ENCODE results near the gene ADRA2C.

ADRA2C gene

GRCh38 chr4:3753726-3754412 is 12.3 kb upstream of the ADRA2C start:
- H3K4me3 ChIP-seq (ENCODE audit: low read depth, low read length): peak overlapping the region; percentile 40
- no peak overlapping the region for H3K27ac ChIP-seq
- no peaks in the 10 kb centered on the region for H3K4me1 ChIP-seq
- H3K9ac ChIP-seq: no peak overlapping the region
- TF ChIP-seq CTCF (IDR thresholded peaks at IDR 0.05): no peak
- H3K36me3 ChIP-seq (ENCODE audit: control insufficient read depth, insufficient read depth, low read length): no peaks in the 10 kb centered on the region
- H3K27me3 ChIP-seq (ENCODE audit: control insufficient read depth, insufficient read depth, low read length): no peaks in the 10 kb centered on the region
- no peaks in the 10 kb centered on the region for H3K9me3 ChIP-seq (ENCODE audit: control insufficient read depth, low read length)
- no peaks in the 10 kb centered on the region for H3K79me2 ChIP-seq
- peak overlapping the region; percentile 57 for H3K4me2 ChIP-seq (ENCODE audit: low read length)
- H2AFZ ChIP-seq: peak overlapping the region; percentile 22

GRCh38 chr4:3756343-3757059 is 9.7 kb upstream of the ADRA2C start:
- no peaks in the 10 kb centered on the region for H3K27me3 ChIP-seq (ENCODE audit: control insufficient read depth, insufficient read depth, low read length)
- H3K36me3 ChIP-seq (ENCODE audit: control insufficient read depth, insufficient read depth, low read length): no peaks in the 10 kb centered on the region
- H3K9ac ChIP-seq: no peak overlapping the region
- H3K4me1 ChIP-seq: no peaks in the 10 kb centered on the region
- no peak overlapping the region for H3K4me2 ChIP-seq (ENCODE audit: low read length)
- H3K4me3 ChIP-seq (ENCODE audit: low read depth, low read length): no peak overlapping the region
- no peaks in the 10 kb centered on the region for H3K79me2 ChIP-seq
- no peaks in the 10 kb centered on the region for H3K9me3 ChIP-seq (ENCODE audit: control insufficient read depth, low read length)
- H2AFZ ChIP-seq: no peak overlapping the region
- H3K27ac ChIP-seq: no peak overlapping the region
- TF ChIP-seq CTCF (IDR thresholded peaks at IDR 0.05): no peak

GRCh38 chr4:3759236-3759635 is 6.9 kb upstream of the ADRA2C start:
- Histone ChIP-seq H3K27ac (no peak overlapping the region), H3K9me3 (ENCODE audit: control insufficient read depth, low read length) (no peaks in the 10 kb centered on the region), H2AFZ (no peak overlapping the region), H3K27me3 (ENCODE audit: control insufficient read depth, insufficient read depth, low read length) (no peaks in the 10 kb centered on the region), H3K4me2 (ENCODE audit: low read length) (no peak overlapping the region), H3K4me1 (no peaks in the 10 kb centered on the region), H3K36me3 (ENCODE audit: control insufficient read depth, insufficient read depth, low read length) (no peaks in the 10 kb centered on the region), H3K79me2 (no peaks in the 10 kb centered on the region), H3K9ac (no peak overlapping the region), H3K4me3 (ENCODE audit: low read depth, low read length) (no peak overlapping the region)
- TF ChIP-seq CTCF (IDR thresholded peaks at IDR 0.05): no peak

GRCh38 chr4:3760346-3760745 is 5.8 kb upstream of the ADRA2C start:
- Histone ChIP-seq H3K4me2 (ENCODE audit: low read length) (no peak overlapping the region), H3K36me3 (ENCODE audit: control insufficient read depth, insufficient read depth, low read length) (no peaks in the 10 kb centered on the region), H3K4me1 (no peaks in the 10 kb centered on the region), H3K4me3 (ENCODE audit: low read depth, low read length) (no peak overlapping the region), H3K27ac (no peak overlapping the region), H3K9me3 (ENCODE audit: control insufficient read depth, low read length) (no peaks in the 10 kb centered on the region), H3K9ac (no peak overlapping the region), H3K79me2 (no peaks in the 10 kb centered on the region), H2AFZ (no peak overlapping the region), H3K27me3 (ENCODE audit: control insufficient read depth, insufficient read depth, low read length) (no peaks in the 10 kb centered on the region)
- no peak for TF ChIP-seq CTCF (IDR thresholded peaks at IDR 0.05)

All from parathyroid adenoma (tissue), 2 donors.